Inflammatory macrophage (primary cell): ENCODE data around the gene PPHLN1.

Source experiments
- DNase-seq, 2 donors: peaks; one replicate each; pipeline ENCODE4 v3.0.0-alpha.2; 2020 to 2022

PPHLN1 gene

DNA sequence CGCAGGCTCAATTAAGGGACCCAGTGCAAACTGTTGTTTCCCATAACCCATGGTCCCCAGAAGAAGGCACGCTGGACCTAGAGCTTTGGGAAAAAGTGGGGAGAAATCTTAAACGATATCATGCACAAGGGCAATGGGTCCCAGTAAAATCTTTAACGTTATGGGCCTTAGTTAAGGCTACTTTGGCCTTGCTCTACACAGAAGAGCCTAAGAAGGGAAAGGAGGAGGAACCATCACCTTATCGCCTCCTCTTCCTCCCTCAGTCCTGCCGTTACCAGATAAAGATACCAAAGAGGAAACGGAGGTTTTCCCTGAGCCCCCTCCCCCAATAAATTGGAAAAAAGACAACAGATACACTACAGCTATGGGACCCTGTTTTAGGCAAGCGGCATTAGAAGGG lies 116.9 kb downstream of the PPHLN1 start:
- no peak for DNase-seq

DNA sequence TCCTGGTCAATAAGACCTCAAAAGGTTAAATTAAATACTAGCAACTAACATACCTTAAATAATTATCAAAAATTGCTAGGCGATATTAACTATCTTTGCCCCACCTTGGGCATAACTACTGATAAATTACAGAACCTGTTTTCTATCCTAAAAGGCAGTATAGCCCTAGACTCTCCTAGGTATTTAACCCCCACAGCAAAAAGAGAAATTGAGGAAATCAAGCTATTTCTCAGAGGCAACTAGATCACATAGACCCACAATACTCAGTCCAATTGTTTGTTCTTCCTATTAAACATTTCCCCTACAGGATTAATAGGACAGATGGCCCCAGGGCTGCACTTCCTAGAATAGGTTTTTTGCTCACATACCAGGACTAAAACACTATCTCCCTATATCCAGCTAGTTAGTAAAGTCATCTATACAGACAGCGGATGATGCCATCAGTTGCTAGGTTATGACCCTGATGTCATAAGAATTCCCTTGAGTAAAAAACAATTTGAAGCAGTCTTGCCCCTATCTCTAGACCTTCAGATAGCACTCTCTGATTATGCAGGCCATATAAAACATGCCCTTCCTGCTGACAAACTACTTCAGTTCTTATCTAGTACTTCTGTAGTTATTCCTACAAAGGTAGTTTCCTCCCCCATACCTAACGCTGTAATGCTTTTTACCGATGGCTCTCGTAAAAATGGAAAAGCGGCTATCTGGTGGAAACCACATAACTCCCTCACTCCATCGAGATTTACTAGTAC lies 118.4 kb downstream of the PPHLN1 start:
- no peak for DNase-seq

DNA sequence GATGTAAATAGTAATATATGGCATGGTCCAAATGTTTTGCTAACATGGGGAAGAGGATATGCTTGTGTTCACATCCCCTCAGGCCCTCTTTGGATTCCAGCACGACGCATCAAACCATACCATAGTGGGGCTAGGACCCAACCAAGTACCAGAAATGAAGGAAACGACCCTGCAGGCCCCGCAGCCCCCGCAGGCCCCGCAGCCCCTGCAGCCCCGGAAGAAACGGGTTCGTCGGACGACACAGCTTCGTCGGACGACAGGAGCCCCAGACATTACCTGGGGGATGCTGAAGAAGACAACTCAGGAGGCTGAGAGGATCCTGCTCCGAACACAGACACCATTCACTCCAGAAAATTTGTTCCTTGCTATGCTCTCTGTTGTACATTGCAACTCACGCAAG lies 119.9 kb downstream of the PPHLN1 start:
- DNase-seq = no peak

DNA sequence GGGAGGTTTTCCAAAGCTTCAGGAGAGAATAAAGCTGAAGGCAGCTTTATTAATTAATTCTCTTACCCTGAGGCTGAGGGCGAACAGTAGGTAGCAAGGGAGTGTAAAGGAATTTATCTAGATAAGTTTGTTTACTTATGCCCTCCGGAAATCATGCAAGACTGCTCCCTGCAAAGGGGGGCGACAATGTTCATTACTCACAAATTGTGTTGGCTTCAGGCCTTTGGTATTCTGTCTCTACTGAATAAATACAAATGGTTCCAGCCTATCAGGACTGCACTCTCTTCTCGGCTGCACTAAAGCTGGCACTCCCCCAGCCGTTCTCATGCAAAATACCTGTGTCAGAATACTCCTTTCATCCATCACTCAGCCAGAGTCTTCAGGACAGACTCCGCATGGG lies 120.8 kb downstream of the PPHLN1 start:
- no peak for DNase-seq

DNA sequence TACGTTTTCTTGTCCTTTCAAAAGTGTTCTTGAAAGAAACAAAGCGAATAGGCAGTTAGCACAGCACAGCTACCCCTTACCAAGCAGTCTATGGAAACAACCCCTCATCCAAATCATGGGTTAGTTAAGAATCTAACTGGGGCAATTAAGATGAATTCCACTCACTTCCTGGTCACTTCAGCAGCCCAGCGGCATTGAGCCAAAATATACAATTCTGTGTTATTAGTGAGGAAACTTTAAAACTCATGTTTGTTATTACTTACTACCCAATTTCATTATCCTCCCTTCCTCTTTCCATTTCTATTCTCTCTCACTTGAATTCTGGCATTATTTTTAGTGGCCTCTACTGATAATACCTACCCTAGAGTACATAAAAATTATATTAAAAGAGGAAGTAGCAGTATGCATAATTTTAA lies 121.4 kb downstream of the PPHLN1 start:
- DNase-seq = no peak

DNA sequence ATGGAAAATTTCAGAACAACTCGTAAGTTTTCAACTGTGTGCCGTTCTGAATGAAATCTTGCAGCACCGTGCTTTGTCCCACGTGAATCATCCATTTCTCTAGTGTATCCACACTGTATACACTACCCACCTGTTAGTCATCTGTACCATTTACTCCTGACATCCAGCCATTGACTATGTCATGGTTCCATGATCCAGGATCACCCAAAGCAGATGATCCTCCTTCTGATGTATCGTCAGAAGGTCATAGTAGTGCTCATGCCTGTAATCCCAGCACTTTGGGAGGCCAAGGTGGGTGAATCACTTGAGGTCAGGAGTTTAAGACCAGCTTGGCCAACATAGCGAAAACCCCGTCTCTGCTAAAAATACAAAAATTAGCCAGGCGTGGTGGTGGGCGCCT lies 122.9 kb downstream of the PPHLN1 start:
- DNase-seq = no peak

DNA sequence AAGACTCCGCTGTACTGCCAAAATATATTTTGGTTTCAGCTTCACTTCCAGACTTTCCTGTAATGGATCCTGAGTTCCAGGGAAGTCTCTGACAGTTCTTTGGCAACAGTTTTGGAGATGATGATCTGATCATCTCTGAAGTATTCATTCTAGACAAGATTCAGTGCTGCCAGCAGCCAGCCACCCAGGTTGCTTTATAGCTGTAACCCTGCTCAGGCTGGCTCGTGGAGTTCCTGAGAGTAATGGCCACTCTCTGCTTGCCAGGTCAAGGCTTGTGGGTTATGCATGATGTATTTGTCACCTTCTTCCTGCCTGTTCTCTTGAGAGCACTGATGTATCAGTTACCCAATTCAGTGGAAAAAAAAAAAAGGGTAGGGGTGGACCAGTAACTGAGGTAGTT lies 124.3 kb downstream of the PPHLN1 start:
- DNase-seq = no peak

DNA sequence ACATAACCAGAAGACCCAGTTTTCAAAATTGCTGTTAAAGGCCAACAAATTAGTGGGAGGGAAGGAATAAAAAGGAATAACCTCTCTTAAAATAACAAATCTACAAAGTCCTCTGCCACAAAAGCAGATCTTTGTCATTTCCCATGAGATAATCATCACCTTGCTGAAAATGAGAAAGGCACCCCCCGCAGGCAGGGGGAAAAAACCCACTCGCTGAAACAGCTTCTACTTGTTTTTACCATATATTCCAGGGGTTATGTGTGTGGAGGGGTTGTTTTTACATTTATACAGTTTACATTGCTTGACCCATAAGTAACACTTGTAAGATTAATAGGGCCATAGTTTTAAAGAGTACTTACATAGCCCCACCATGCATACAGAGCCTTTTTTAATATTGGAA lies 132.6 kb downstream of the PPHLN1 start:
- DNase-seq = no peak

DNA sequence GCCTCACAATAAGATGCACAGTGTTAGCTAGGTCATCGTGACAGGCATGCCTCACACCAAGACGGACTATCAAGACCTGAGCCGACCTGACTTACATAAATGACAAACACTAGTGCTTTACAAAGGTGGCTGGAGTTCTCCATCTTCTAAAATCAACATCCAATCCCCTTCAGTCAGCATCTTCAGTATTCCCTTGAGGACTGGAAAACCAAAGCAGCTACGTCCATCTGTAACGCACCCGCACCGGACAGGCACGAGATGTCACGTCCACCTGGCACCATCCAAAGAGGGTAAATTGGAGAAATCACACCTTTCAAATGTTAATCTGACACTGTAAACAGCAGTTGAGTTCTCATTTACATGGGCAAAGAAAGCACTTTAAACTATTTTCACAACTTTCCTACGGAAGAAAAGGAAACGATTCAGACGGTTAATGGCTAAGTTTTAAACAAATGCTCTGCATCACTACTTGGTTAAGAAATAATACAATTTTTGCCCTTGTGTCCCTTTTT lies 133.4 kb downstream of the PPHLN1 start:
- no peak for DNase-seq

DNA sequence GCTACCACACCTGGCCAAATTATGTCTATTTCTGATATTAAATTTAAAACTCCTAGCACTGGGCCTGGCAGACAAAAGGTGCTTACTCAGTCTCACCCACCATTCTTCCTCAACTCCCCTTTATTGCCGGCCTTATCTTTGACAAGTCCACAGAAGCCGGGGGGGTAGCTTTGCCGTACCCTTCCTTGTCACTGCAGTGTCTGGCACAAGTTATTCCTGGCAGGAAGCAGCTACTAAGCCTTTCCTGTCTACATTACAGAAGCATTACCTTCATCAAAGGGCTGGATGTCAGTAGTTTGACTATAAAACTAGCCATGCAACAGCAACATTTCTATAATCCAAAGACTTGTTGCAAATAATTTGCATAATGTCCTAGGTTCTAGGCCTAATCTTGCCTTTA lies 136.5 kb downstream of the PPHLN1 start:
- DNase-seq = no peak

DNA sequence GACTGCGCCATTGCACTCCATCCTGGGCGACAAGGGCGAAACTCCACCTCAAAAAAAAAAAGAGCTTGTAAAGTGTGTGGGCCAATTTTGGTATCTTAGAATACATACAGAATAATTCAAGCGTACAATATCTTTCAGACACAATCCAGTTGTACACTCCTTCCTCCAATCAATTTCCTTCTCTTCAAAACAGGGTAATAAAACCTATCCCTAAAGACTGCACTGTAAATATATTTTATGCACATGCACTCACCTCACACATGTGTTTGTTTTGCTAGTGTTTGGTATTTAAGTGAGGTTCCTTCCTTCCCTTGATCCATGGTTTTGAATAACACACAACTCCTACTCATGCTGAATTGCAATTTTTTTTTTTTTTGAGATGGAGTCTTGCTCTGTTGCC lies 137.7 kb downstream of the PPHLN1 start:
- DNase-seq = no peak

DNA sequence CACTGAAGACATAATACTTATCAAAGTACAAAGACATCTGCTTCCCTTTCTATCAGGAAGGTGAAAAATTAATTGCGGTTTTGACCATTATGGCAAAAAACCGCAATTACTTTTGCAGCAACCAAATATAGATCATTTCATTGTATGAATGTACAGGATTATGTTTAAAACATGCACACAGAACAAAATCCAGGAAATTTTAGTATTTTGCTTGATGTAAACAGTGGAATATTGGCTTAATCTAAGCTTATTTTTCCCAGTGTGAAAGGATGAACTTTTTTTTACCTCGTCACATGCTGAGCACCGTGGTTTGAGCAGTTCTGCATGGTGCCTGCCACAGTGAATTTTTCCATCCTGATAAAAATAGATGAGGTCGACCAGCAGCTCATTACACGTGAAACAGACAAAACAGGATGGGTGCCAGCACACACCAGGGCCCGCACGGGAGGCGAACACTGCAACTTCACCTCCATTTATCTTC lies 142.4 kb downstream of the PPHLN1 start:
- DNase-seq = no peak

DNA sequence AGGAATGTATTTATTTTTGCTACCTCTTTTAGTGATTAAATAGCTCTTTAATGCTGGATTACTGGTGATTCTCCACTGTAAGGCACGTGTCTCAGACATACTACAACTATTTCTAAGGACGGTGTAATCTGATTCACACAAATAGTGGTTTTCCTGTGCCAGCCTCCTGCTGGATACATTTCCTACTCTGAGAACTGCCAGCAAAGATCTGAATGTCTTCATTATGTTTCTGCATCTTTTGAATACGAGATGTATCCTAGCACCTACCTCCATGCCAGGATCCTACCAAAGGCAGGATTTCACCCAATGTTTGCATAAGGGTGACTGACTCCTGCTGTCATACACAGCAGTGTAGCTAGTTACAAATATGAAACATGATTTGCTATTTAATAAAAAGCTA lies 143.0 kb downstream of the PPHLN1 start:
- DNase-seq = peak in 1 of 2 donors; percentile 3

DNA sequence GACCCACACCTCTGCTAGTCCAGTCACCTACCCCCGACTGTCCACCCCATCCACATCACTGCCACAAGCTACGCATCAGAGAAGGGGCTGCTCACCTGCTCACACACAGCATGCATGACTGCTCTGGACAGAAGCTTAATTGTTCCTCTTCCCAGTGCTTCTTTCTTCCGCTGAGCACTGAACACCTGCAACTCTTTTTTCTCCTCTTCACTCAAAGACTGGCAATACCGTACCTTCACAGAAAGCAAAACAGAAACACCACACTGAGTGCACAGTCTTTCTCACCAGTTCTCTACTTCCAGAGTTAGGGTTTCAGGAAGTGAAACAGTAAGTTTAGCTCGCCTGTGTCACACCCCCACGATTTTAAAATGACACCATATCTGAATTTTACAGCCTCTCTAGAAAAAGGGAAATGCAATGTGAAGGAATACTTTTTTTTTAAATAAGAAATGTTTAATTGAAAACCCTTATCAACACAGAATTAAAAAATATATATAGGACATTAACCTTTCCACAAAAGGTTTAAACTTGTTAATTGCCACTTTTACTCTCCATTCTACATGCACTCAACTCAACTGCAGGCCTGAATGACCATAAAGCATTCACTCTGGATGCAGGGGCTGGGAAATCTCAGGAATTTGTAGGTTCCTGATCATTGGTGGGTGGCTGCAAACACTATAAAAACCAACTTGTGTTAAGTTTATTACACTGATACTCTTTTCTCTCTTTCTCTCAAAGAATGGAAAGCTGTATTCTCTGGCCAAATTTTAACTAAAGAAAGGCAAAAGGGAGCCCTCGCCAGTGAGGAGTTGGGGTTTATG lies 143.6 kb downstream of the PPHLN1 start:
- peak; percentile 75 to 89 for DNase-seq

DNA sequence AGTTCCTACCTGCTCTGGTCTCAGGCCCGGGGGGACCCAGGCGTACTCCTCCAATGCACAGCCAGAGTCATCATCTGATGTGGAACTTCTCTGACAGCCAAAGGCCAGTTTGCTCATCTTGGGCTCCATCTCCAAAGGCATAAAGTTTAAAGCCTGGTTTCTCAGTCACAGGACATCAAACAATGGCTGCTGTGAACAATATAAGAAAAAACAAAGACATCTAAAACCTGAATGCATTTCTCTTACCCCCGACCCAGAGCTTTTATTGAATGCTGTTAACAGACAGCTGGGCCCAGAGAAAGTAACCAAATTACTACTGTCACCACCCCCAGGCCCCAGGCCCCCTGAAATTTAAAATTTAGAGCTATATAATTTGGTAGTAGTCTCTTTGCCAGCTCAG lies 146.4 kb downstream of the PPHLN1 start:
- DNase-seq = no peak

DNA sequence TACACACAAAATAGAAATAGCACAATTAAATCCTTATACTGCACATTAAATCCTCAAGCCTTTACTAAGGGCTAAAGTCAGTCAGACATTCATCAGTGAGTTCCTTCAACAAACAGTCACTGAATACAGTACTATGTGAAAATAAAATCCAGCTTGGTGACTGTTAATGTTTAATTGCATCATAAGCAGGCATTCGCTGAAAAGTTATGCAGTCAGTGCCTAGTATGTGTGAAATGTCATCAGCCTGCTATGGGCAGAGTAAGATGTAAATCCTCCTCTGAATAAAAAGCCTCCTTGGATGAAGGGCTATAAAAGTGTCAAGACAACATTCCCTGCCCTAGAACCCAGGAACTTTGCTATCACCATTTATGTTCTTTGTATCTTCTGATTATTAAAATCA lies 147.2 kb downstream of the PPHLN1 start:
- no peak for DNase-seq

DNA sequence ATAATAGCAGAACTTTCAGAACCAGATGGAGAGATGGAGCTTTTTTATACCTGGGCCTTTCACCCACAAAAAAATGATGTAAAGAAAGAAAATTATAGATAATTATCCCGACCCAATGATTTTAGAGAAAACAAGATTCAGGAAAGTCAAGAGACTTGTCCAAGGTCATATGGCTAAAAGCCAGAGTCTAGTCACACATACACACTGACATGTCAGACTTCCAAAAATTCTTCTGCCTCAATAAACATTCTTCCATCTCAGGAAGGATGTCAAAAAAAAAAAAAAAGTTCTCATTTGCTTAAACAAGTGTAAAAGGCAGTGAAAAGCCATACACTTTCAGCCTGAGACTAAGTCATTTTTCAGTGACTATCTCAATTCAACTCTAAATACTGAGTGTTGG lies 147.6 kb downstream of the PPHLN1 start:
- DNase-seq = no peak

DNA sequence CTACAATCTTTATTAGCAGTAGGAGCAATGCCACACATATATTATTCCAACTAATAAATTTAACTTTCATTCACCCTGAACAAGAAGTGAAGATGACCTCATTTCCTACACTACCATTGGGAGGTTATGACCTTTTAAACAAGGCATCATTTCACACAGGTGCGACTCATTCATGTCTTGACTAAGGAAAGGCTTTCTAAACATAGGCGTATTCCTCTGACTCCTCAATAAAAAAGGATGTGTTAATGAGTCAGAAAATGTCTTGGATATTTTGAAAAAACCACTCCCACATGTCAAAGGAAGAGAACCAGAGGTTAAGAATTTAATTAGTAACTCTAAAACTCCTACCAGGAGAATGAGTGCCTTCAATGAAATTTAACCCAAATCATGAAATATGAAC lies 148.4 kb downstream of the PPHLN1 start:
- peak; percentile 7 to 22 for DNase-seq

DNA sequence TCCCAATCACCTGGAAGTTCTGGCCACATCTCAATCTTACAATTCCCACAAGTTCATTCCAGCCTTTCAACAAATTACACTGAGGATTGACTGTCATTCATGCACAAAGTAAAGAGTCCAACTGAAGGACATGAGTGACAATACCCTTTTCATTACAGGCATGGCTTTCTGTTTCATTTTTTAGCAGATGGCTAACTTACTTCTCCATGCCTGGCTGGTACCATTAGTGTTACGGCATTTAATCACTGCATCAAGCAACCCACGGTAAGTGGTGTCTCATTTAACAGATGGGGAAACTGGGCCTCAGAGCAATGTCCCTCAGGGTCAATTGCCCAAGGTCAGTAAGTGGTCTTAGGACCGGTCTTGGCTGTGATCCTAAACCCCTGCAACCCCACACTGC lies 149.1 kb downstream of the PPHLN1 start:
- no peak for DNase-seq

DNA sequence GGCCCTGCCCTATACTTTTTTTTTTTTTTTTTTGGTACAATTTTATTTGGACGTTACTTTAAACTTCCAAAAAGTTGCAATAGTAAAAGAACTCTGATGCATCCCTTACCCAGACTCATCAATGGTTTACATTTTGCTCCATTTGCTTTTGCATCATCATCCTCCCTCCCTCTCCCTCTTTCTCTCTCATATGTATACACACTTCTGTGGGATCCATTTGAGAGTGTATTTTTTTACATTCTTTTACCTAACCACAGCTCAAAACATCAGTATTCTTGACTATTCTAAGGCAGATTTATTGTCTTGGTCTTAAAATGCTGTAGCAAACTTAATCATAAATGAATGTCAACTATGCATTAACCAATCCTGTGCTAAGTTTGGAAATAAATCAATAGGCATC lies 152.0 kb downstream of the PPHLN1 start:
- no peak for DNase-seq

DNA sequence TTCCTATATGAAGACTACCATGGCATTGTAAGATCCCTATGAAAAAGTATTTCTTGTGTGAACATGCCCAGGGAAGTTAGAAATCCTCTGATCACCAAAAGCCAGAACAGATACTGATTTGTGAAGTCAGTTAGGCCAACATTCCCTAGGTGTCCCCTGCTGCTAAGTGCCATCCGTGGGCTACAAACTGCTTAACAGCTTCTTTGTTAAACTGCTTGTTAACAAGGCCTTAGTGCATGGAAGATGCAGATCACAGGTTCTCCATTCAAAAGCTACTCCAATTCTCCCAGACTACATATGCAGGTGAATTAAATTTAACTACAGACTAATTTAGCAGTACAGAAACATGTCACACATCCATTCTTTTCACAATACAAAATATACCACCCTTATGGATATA lies 155.4 kb downstream of the PPHLN1 start:
- no peak for DNase-seq

DNA sequence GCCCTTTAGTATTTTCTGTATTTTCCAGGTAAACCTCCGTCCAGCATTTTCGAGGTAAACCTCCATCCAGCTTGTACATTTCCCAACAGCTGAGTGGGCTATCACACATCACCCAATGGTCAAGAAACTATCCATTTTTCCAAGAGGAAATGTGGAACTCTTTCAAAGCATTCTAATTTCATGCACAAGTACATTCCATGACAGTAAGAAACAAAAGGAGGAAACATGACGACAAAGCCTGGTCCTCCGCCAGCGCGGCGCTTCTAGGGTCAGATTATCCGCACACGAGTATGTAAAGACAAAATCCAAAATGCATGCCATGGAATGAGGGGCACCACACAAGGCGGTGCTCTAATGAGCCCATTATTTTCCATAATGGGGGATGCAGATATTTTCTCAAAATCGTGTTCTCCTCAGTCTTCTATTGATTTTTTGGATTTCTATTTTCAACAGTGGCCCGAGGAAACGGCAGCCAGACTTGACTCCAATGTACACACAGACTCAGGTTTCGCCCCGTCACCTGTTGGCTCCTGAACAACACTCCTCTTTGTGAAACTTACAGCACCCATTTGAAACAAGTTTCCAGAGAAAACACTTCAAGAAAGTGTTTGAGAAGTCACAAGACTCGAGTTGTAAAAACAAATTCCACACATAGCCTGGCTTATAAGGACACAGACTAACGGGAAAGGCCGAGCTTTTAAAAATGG lies 156.2 kb downstream of the PPHLN1 start:
- DNase-seq = no peak
